Measurements from ENCODE around the gene IKZF1. TPM values are rescaled to one million over a fixed set of nuclear protein-coding genes. Genes with fewer than 3 reads are reported as not detected.

IKZF1 gene
- total RNA-seq, 1 donor from 2014 or later, result 2.1 TPM

GRCh38 chr7:50298811-50299562 is 5.5 kb upstream of the IKZF1 start:
- Histone ChIP-seq H3K36me3 (ENCODE audit: control insufficient read depth in 3 of 3, insufficient read depth in 3 of 3, low read length in 3 of 3) (no peaks in the 10 kb centered on the region), H3K4me3 (ENCODE audit: low read length in 3 of 3) (no peak overlapping the region), H3K27ac (ENCODE audit: low read depth, low read length) (no peak overlapping the region), H3K27me3 (ENCODE audit: control insufficient read depth in 3 of 3, insufficient read depth in 3 of 3, low read length in 3 of 3) (peaks cover 18 to 22% (median 19%) of the 10 kb centered on the region in 3 donors), H3K9me3 (ENCODE audit: control insufficient read depth in 3 of 3, low read length in 3 of 3) (no peaks in the 10 kb centered on the region), H3K9ac (ENCODE audit: low read depth in 1 of 3, low read length in 3 of 3) (no peak overlapping the region), H3K4me1 (ENCODE audit: control insufficient read depth in 3 of 3, insufficient read depth in 3 of 3, low read length in 3 of 3) (no peaks in the 10 kb centered on the region)

- Histone ChIP-seq H3K9ac (ENCODE audit: low read depth in 1 of 3, low read length in 3 of 3) (no peak overlapping the region), H3K27ac (ENCODE audit: low read depth, low read length) (no peak overlapping the region), H3K4me3 (ENCODE audit: low read length in 3 of 3) (no peak overlapping the region), H3K9me3 (ENCODE audit: control insufficient read depth in 3 of 3, low read length in 3 of 3) (no peaks in the 10 kb centered on the region), H3K36me3 (ENCODE audit: control insufficient read depth in 3 of 3, insufficient read depth in 3 of 3, low read length in 3 of 3) (no peaks in the 10 kb centered on the region), H3K27me3 (ENCODE audit: control insufficient read depth in 3 of 3, insufficient read depth in 3 of 3, low read length in 3 of 3) (peaks cover 22 to 28% (median 26%) of the 10 kb centered on the region in 3 donors), H3K4me1 (ENCODE audit: control insufficient read depth in 3 of 3, insufficient read depth in 3 of 3, low read length in 3 of 3) (peaks cover 0 to 3% (median 0%) of the 10 kb centered on the region in 3 donors)
Measured at GRCh38 chr7:50300336-50300735, 4.2 kb upstream of the IKZF1 start.

GRCh38 chr7:50302486-50303334 is 1.8 kb upstream of the IKZF1 start:
- H3K4me1 ChIP-seq (ENCODE audit: control insufficient read depth in 3 of 3, insufficient read depth in 3 of 3, low read length in 3 of 3), result peaks cover 0 to 3% (median 0%) of the 10 kb centered on the region in 3 donors
- no peak overlapping the region for H3K9ac ChIP-seq (ENCODE audit: low read depth in 1 of 3, low read length in 3 of 3)
- H3K4me3 ChIP-seq (ENCODE audit: low read length in 3 of 3), result no peak overlapping the region
- H3K27me3 ChIP-seq (ENCODE audit: control insufficient read depth in 3 of 3, insufficient read depth in 3 of 3, low read length in 3 of 3), result peaks cover 28 to 36% (median 32%) of the 10 kb centered on the region in 3 donors
- H3K36me3 ChIP-seq (ENCODE audit: control insufficient read depth in 3 of 3, insufficient read depth in 3 of 3, low read length in 3 of 3), result no peaks in the 10 kb centered on the region
- no peak overlapping the region for H3K27ac ChIP-seq (ENCODE audit: low read depth, low read length)
- no peaks in the 10 kb centered on the region for H3K9me3 ChIP-seq (ENCODE audit: control insufficient read depth in 3 of 3, low read length in 3 of 3)

GRCh38 chr7:50303335-50304128 is 984 bp upstream of the IKZF1 start:
- no peaks in the 10 kb centered on the region for H3K9me3 ChIP-seq (ENCODE audit: control insufficient read depth in 3 of 3, low read length in 3 of 3)
- peaks cover 28 to 37% (median 32%) of the 10 kb centered on the region in 3 donors for H3K27me3 ChIP-seq (ENCODE audit: control insufficient read depth in 3 of 3, insufficient read depth in 3 of 3, low read length in 3 of 3)
- H3K4me1 ChIP-seq (ENCODE audit: control insufficient read depth in 3 of 3, insufficient read depth in 3 of 3, low read length in 3 of 3), result peaks cover 0 to 3% (median 0%) of the 10 kb centered on the region in 3 donors
- no peak overlapping the region for H3K4me3 ChIP-seq (ENCODE audit: low read length in 3 of 3)
- H3K36me3 ChIP-seq (ENCODE audit: control insufficient read depth in 3 of 3, insufficient read depth in 3 of 3, low read length in 3 of 3), result no peaks in the 10 kb centered on the region
- no peak overlapping the region for H3K9ac ChIP-seq (ENCODE audit: low read depth in 1 of 3, low read length in 3 of 3)
- H3K27ac ChIP-seq (ENCODE audit: low read depth, low read length), result no peak overlapping the region

GRCh38 chr7:50304911-50305582 is 531 bp downstream of the IKZF1 start:
- Histone ChIP-seq H3K9me3 (ENCODE audit: control insufficient read depth in 3 of 3, low read length in 3 of 3) (no peaks in the 10 kb centered on the region), H3K4me3 (ENCODE audit: low read length in 3 of 3) (peak overlapping the region; percentile 45 to 52 (median 51)), H3K36me3 (ENCODE audit: control insufficient read depth in 3 of 3, insufficient read depth in 3 of 3, low read length in 3 of 3) (no peaks in the 10 kb centered on the region), H3K4me1 (ENCODE audit: control insufficient read depth in 3 of 3, insufficient read depth in 3 of 3, low read length in 3 of 3) (peaks cover 0 to 3% (median 0%) of the 10 kb centered on the region in 3 donors), H3K27ac (ENCODE audit: low read depth, low read length) (peak overlapping the region; percentile 30), H3K27me3 (ENCODE audit: control insufficient read depth in 3 of 3, insufficient read depth in 3 of 3, low read length in 3 of 3) (peaks cover 28 to 41% (median 32%) of the 10 kb centered on the region in 3 donors), H3K9ac (ENCODE audit: low read depth in 1 of 3, low read length in 3 of 3) (peak overlapping the region in 1 of 3 donors; percentile 21)

- Histone ChIP-seq H3K9me3 (ENCODE audit: control insufficient read depth in 3 of 3, low read length in 3 of 3) (no peaks in the 10 kb centered on the region), H3K27ac (ENCODE audit: low read depth, low read length) (no peak overlapping the region)
Measured at GRCh38 chr7:50305583-50306493, 1.3 kb downstream of the IKZF1 start.

GRCh38 chr7:50306494-50307367 is 2.2 kb downstream of the IKZF1 start:
- Histone ChIP-seq H3K4me1 (ENCODE audit: control insufficient read depth in 3 of 3, insufficient read depth in 3 of 3, low read length in 3 of 3) (peaks cover 0 to 3% (median 0%) of the 10 kb centered on the region in 3 donors), H3K9me3 (ENCODE audit: control insufficient read depth in 3 of 3, low read length in 3 of 3) (no peaks in the 10 kb centered on the region), H3K27ac (ENCODE audit: low read depth, low read length) (no peak overlapping the region), H3K4me3 (ENCODE audit: low read length in 3 of 3) (peak overlapping the region in 1 of 3 donors; percentile 30), H3K9ac (ENCODE audit: low read depth in 1 of 3, low read length in 3 of 3) (no peak overlapping the region), H3K27me3 (ENCODE audit: control insufficient read depth in 3 of 3, insufficient read depth in 3 of 3, low read length in 3 of 3) (peaks cover 28 to 37% (median 29%) of the 10 kb centered on the region in 3 donors), H3K36me3 (ENCODE audit: control insufficient read depth in 3 of 3, insufficient read depth in 3 of 3, low read length in 3 of 3) (no peaks in the 10 kb centered on the region)

More at GRCh38 chr7:50305583-50306493, 1.3 kb downstream of the IKZF1 start:
- Histone ChIP-seq H3K4me1 (ENCODE audit: control insufficient read depth in 3 of 3, insufficient read depth in 3 of 3, low read length in 3 of 3) (peaks cover 0 to 3% (median 0%) of the 10 kb centered on the region in 3 donors), H3K36me3 (ENCODE audit: control insufficient read depth in 3 of 3, insufficient read depth in 3 of 3, low read length in 3 of 3) (no peaks in the 10 kb centered on the region), H3K9ac (ENCODE audit: low read depth in 1 of 3, low read length in 3 of 3) (no peak overlapping the region), H3K27me3 (ENCODE audit: control insufficient read depth in 3 of 3, insufficient read depth in 3 of 3, low read length in 3 of 3) (peaks cover 28 to 41% (median 32%) of the 10 kb centered on the region in 3 donors), H3K4me3 (ENCODE audit: low read length in 3 of 3) (peak overlapping the region in 1 of 3 donors; percentile 51)

GRCh38 chr7:50307368-50308032 is 3.0 kb downstream of the IKZF1 start:
- Histone ChIP-seq H3K27me3 (ENCODE audit: control insufficient read depth in 3 of 3, insufficient read depth in 3 of 3, low read length in 3 of 3) (peaks cover 22 to 33% (median 24%) of the 10 kb centered on the region in 3 donors), H3K9ac (ENCODE audit: low read depth in 1 of 3, low read length in 3 of 3) (no peak overlapping the region), H3K4me1 (ENCODE audit: control insufficient read depth in 3 of 3, insufficient read depth in 3 of 3, low read length in 3 of 3) (peaks cover 0 to 3% (median 0%) of the 10 kb centered on the region in 3 donors), H3K36me3 (ENCODE audit: control insufficient read depth in 3 of 3, insufficient read depth in 3 of 3, low read length in 3 of 3) (no peaks in the 10 kb centered on the region), H3K9me3 (ENCODE audit: control insufficient read depth in 3 of 3, low read length in 3 of 3) (no peaks in the 10 kb centered on the region), H3K4me3 (ENCODE audit: low read length in 3 of 3) (peak overlapping the region in 1 of 3 donors; percentile 30), H3K27ac (ENCODE audit: low read depth, low read length) (no peak overlapping the region)
